Measurements from ENCODE around the gene WDR55. TPM values are rescaled to one million over a fixed set of nuclear protein-coding genes. Genes with fewer than 3 reads are reported as not detected.
"Not testable (repeated sequence)": the region's sequence is repeated elsewhere in the genome, so short reads cannot be mapped to it uniquely, and the experiment has no call there.

WDR55 gene
- total RNA-seq, 2 donors from 2014 or later, result 8.3 to 12.4 TPM

DNA sequence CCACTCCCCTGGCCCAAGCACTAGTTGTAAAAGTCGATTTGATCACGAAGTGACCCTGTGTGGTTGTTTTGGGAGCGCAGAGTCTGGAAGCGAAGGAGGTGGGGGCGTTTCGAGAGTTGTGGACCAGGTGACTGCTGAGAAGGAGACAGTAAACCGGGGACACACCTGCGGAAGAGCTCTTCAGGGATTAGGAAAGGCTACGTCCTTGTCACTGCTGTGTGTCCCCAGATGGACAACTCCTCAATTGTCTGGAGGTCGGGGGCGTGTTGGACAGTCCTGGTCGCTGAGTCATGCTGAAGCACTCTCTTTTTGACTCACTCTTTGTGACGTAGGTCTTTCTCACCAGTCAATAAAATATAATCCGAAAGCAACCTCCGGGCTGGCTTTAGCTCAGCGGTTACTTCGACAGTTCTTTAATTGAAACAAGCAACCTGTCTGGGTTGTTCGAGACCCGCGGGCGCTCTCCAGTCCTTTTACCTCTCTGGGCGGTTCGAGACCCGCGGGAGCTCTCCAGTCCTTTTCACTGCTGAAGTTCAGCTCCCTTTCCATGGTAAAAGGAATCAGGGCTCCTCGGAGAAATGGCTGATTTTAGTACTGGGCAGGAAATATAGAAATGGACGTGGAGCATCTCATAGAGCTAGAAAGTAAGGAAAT is 46.3 kb downstream of the WDR55 start:
- Histone ChIP-seq H3K4me3 (peak overlapping the region; percentile 44 to 58), H3K4me1 (peaks cover 0 to 7% of the 10 kb centered on the region in 2 donors), H3K27ac (peak overlapping the region; percentile 92 to 94), H3K36me3 (peaks cover 8% of the 10 kb centered on the region), H3K9me3 (no peaks in the 10 kb centered on the region), H3K27me3 (no peaks in the 10 kb centered on the region)
- DNase-seq (ENCODE audit: low spot score), result peak; percentile 98
- TF ChIP-seq, protein P1, sequence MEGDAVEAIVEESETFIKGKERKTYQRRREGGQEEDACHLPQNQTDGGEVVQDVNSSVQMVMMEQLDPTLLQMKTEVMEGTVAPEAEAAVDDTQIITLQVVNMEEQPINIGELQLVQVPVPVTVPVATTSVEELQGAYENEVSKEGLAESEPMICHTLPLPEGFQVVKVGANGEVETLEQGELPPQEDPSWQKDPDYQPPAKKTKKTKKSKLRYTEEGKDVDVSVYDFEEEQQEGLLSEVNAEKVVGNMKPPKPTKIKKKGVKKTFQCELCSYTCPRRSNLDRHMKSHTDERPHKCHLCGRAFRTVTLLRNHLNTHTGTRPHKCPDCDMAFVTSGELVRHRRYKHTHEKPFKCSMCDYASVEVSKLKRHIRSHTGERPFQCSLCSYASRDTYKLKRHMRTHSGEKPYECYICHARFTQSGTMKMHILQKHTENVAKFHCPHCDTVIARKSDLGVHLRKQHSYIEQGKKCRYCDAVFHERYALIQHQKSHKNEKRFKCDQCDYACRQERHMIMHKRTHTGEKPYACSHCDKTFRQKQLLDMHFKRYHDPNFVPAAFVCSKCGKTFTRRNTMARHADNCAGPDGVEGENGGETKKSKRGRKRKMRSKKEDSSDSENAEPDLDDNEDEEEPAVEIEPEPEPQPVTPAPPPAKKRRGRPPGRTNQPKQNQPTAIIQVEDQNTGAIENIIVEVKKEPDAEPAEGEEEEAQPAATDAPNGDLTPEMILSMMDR (IDR thresholded peaks at IDR 0.05), result no peak

GRCh38 chr5:140711794-140712193 is 47.1 kb downstream of the WDR55 start:
- Histone ChIP-seq H3K9me3 (no peaks in the 10 kb centered on the region), H3K4me1 (peaks cover 0 to 7% of the 10 kb centered on the region in 2 donors), H3K27me3 (no peaks in the 10 kb centered on the region), H3K27ac (no peak overlapping the region), H3K4me3 (no peak overlapping the region), H3K36me3 (peaks cover under 1% of the 10 kb centered on the region)
- no peak for DNase-seq (ENCODE audit: low spot score)
- TF ChIP-seq, protein P1 (IDR thresholded peaks at IDR 0.05), result no peak

- Histone ChIP-seq H3K27me3 (no peaks in the 10 kb centered on the region), H3K27ac (no peak overlapping the region), H3K36me3 (no peaks in the 10 kb centered on the region), H3K4me3 (no peak overlapping the region), H3K9me3 (no peaks in the 10 kb centered on the region), H3K4me1 (peaks cover 0 to 7% of the 10 kb centered on the region in 2 donors)
- TF ChIP-seq, protein P1 (IDR thresholded peaks at IDR 0.05), result no peak
- no peak for DNase-seq (ENCODE audit: low spot score)
These were observed 48.9 kb downstream of the WDR55 start for GRCh38 chr5:140713562-140714094.

- not testable (repeated sequence) for H3K27ac ChIP-seq, H3K36me3 ChIP-seq
These were observed 51.5 kb downstream of the WDR55 start for GRCh38 chr5:140716238-140716637.

GRCh38 chr5:140718266-140718592 is 53.5 kb downstream of the WDR55 start:
- H3K27me3 ChIP-seq, result no peaks in the 10 kb centered on the region
- H3K9me3 ChIP-seq, result no peaks in the 10 kb centered on the region
- H3K4me1 ChIP-seq, result no peaks in the 10 kb centered on the region
- H3K36me3 ChIP-seq, result no peaks in the 10 kb centered on the region
- DNase-seq (ENCODE audit: low spot score), result no peak
- H3K27ac ChIP-seq, result no peak overlapping the region
- no peak overlapping the region for H3K4me3 ChIP-seq
- TF ChIP-seq, protein P1 (IDR thresholded peaks at IDR 0.05), result no peak

More at GRCh38 chr5:140716238-140716637, 51.5 kb downstream of the WDR55 start:
- H3K27me3 ChIP-seq; DNase-seq (ENCODE audit: low spot score); H3K4me3 ChIP-seq; H3K4me1 ChIP-seq; H3K9me3 ChIP-seq: not testable (repeated sequence)

DNA sequence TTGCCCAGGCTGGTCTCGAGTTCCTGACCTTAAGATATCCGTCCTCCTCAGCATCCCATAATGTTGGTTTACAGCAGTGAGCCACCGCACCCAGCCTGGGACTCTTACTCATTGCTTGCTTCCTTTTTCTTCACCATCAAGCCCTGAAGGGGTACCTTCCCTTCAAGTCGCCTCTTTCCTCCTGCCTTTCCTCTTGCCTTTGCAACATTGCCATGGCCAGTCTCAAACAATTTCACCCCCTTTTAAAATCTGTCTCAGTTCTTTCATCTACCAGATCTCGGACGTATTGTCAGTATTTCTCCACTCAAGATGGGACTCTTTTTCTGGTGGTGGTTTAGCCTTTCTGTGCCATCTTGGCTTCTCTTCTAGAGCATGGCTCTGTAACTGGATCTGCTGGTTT is 56.0 kb downstream of the WDR55 start:
- DNase-seq (ENCODE audit: low spot score); H3K27me3 ChIP-seq; H3K36me3 ChIP-seq; H3K27ac ChIP-seq; H3K9me3 ChIP-seq; H3K4me3 ChIP-seq; H3K4me1 ChIP-seq: not testable (repeated sequence)

- not testable (repeated sequence) for H3K4me1 ChIP-seq; DNase-seq (ENCODE audit: low spot score); H3K36me3 ChIP-seq; H3K27me3 ChIP-seq; H3K27ac ChIP-seq; H3K9me3 ChIP-seq; H3K4me3 ChIP-seq
These were observed 56.7 kb downstream of the WDR55 start for GRCh38 chr5:140721395-140721794.

Small RNA genes within 50 kb of the gene (microRNA-seq; reads per million reads assigned to microRNA genes)
- gene MIR3655 (ENCODE audit: borderline number of aligned reads in 2 of 2, borderline replicate concordance in 1 of 2), result 0 reads per million in 2 donors

Other genes starting within 250 kb of the WDR55 start
- 10 to 100 TPM; 12.8 to 16.8 TPM for gene EIF4EBP3, start 117.2 kb upstream of the WDR55 start, total RNA-seq
- 10 to 100 TPM; 24.6 to 27.9 TPM for gene SRA1, start 107.4 kb upstream of the WDR55 start, total RNA-seq
- 1 to 10 TPM; 7.4 to 8.3 TPM for gene APBB3, start 100.3 kb upstream of the WDR55 start, total RNA-seq
- 10 to 100 TPM; 47.4 to 63.9 TPM for gene SLC35A4, start 100.1 kb upstream of the WDR55 start, total RNA-seq
- gene CD14, start 31.7 kb upstream of the WDR55 start, total RNA-seq, result 10 to 100 TPM; 25.0 to 74.1 TPM
- 10 to 100 TPM; 10.6 to 26.0 TPM for gene TMCO6, start 25.5 kb upstream of the WDR55 start, total RNA-seq
- 10 to 100 TPM; 79.1 to 81.5 TPM for gene NDUFA2, start 17.3 kb upstream of the WDR55 start, total RNA-seq
- gene IK, start 17.1 kb upstream of the WDR55 start, total RNA-seq, result 100 to 1,000 TPM in 1 of 2 donors, 10 to 100 TPM in 1; 75.1 to 106 TPM
- under 1 TPM in 1 of 2 donors, not detected in 1; 0.51 TPM for gene DND1, start 8.7 kb downstream of the WDR55 start, total RNA-seq
- gene HARS1, start 26.5 kb downstream of the WDR55 start, total RNA-seq, result 10 to 100 TPM; 33.9 to 45.6 TPM
- gene HARS2, start 26.6 kb downstream of the WDR55 start, total RNA-seq, result 10 to 100 TPM; 14.5 to 16.2 TPM
- gene ZMAT2, start 35.5 kb downstream of the WDR55 start, total RNA-seq, result 10 to 100 TPM; 21.2 to 33.7 TPM
- not detected for gene PCDHA1, start 121.2 kb downstream of the WDR55 start, total RNA-seq
- gene PCDHA2, start 129.9 kb downstream of the WDR55 start, total RNA-seq, result under 1 TPM; 0.07 to 0.20 TPM
- gene PCDHA3, start 136.2 kb downstream of the WDR55 start, total RNA-seq, result under 1 TPM; 0.43 to 0.48 TPM
- under 1 TPM; 0.43 to 0.63 TPM for gene PCDHA4, start 142.2 kb downstream of the WDR55 start, total RNA-seq
- under 1 TPM in 1 of 2 donors, not detected in 1; 0.16 TPM for gene PCDHA5, start 156.7 kb downstream of the WDR55 start, total RNA-seq
- gene PCDHA6, start 163.1 kb downstream of the WDR55 start, total RNA-seq, result under 1 TPM; 0.20 to 0.82 TPM
- under 1 TPM in 1 of 2 donors, not detected in 1; 0.07 TPM for gene PCDHA7, start 169.4 kb downstream of the WDR55 start, total RNA-seq
- gene PCDHA8, start 176.3 kb downstream of the WDR55 start, total RNA-seq, result not detected
- gene PCDHA9, start 183.5 kb downstream of the WDR55 start, total RNA-seq, result under 1 TPM in 1 of 2 donors, not detected in 1; 0.04 TPM
- under 1 TPM; 0.52 to 0.55 TPM for gene PCDHA10, start 191.0 kb downstream of the WDR55 start, total RNA-seq
- under 1 TPM; 0.12 to 0.96 TPM for gene PCDHA11, start 204.1 kb downstream of the WDR55 start, total RNA-seq
- gene PCDHA12, start 210.4 kb downstream of the WDR55 start, total RNA-seq, result under 1 TPM; 0.59 to 0.67 TPM
- gene PCDHA13, start 217.2 kb downstream of the WDR55 start, total RNA-seq, result under 1 TPM; 0.15 to 0.39 TPM

Data from right atrium auricular region (tissue), 2 donors.